OCI-LY3 (cell line): Measurements from ENCODE around the gene MTMR1.

Experiments used
- EZH2phosphoT487 ChIP-seq: fragments of 200-600 bp; shearing (Covaris generic); IDR thresholded peaks from 2 replicates; pipeline ENCODE4 v1.6.1; 2018; ENCODE audit warnings: antibody characterized with exemption, mixed run types, low read depth
- TF ChIP-seq, protein P1 (sequence below): fragments of 200-600, 300-600 bp; sonication (generic); IDR thresholded peaks from 2 replicates; pipeline ENCODE4 v1.5.1; 2014; ENCODE audit warnings: antibody characterized with exemption, low read length, low read depth

- TF ChIP-seq, protein P1, sequence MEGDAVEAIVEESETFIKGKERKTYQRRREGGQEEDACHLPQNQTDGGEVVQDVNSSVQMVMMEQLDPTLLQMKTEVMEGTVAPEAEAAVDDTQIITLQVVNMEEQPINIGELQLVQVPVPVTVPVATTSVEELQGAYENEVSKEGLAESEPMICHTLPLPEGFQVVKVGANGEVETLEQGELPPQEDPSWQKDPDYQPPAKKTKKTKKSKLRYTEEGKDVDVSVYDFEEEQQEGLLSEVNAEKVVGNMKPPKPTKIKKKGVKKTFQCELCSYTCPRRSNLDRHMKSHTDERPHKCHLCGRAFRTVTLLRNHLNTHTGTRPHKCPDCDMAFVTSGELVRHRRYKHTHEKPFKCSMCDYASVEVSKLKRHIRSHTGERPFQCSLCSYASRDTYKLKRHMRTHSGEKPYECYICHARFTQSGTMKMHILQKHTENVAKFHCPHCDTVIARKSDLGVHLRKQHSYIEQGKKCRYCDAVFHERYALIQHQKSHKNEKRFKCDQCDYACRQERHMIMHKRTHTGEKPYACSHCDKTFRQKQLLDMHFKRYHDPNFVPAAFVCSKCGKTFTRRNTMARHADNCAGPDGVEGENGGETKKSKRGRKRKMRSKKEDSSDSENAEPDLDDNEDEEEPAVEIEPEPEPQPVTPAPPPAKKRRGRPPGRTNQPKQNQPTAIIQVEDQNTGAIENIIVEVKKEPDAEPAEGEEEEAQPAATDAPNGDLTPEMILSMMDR = no peak
- TF ChIP-seq EZH2phosphoT487 = no peak
These were observed 9.9 kb downstream of the MTMR1 start for GRCh38 chrX:150702966-150703694.
